HG03135 (cell line): Measurements from ENCODE around the gene DUOX2.

Experiments
- ATAC-seq: cut with Tn5 transposase; IDR thresholded peaks from one replicate; pipeline ENCODE4 v1.9.1; 2021; ENCODE audit warnings: mild to moderate bottlenecking, moderate library complexity; ENCODE audit not compliant: unreplicated experiment

DUOX2 gene

GRCh38 chr15:45114076-45114750, at the start of gene DUOX2, which contains the start of gene DUOXA2:
Gene DUOX2, minus strand, starts transcription at chr15:45114172. Its CDS starts 761 bp downstream, at chr15:45113411.
Gene DUOXA2, plus strand, starts transcription at chr15:45114326. Its CDS starts 280 bp downstream, at chr15:45114606.
- no peak for ATAC-seq

- ATAC-seq: no peak
Measured at GRCh38 chr15:45163508-45163856, 49.5 kb upstream of the DUOX2 start.

GRCh38 chr15:45162771-45163507, 49.0 kb upstream of the DUOX2 start:
- peak; percentile 43 for ATAC-seq

GRCh38 chr15:45161666-45162065, 47.7 kb upstream of the DUOX2 start:
- ATAC-seq: no peak

GRCh38 chr15:45157974-45158373, 44.0 kb upstream of the DUOX2 start:
- ATAC-seq: no peak

- no peak for ATAC-seq
Measured at GRCh38 chr15:45156744-45157455, 42.9 kb upstream of the DUOX2 start.

- no peak for ATAC-seq
Measured at GRCh38 chr15:45155739-45156138, 41.8 kb upstream of the DUOX2 start.

GRCh38 chr15:45151998-45152828, 38.2 kb upstream of the DUOX2 start:
- ATAC-seq: no peak

GRCh38 chr15:45150997-45151396, 37.0 kb upstream of the DUOX2 start:
- no peak for ATAC-seq

GRCh38 chr15:45150481-45150880, 36.5 kb upstream of the DUOX2 start:
- no peak for ATAC-seq

- no peak for ATAC-seq
Measured at GRCh38 chr15:45149060-45149459, 35.1 kb upstream of the DUOX2 start.

- no peak for ATAC-seq
Measured at GRCh38 chr15:45148076-45149059, 34.4 kb upstream of the DUOX2 start.

GRCh38 chr15:45147606-45148005, 33.6 kb upstream of the DUOX2 start:
- ATAC-seq: no peak

GRCh38 chr15:45146405-45146804, 32.4 kb upstream of the DUOX2 start:
- ATAC-seq: no peak

- no peak for ATAC-seq
Measured at GRCh38 chr15:45144775-45145174, 30.8 kb upstream of the DUOX2 start.

- no peak for ATAC-seq
Measured at GRCh38 chr15:45143946-45144345, 30.0 kb upstream of the DUOX2 start.

GRCh38 chr15:45143056-45143455, 29.1 kb upstream of the DUOX2 start:
- ATAC-seq: no peak

GRCh38 chr15:45141386-45141785, 27.4 kb upstream of the DUOX2 start:
- ATAC-seq: no peak

GRCh38 chr15:45140557-45141250, 26.7 kb upstream of the DUOX2 start:
- no peak for ATAC-seq
